H1 (cell line): ENCODE measurements around the gene AVPR2. TPM values are rescaled to one million over a fixed set of nuclear protein-coding genes. Genes with fewer than 3 reads are reported as not detected.
A peak's percentile ranks its signal among the peaks of the same experiment; 100 is the strongest.

Experiments used
- CTCF ChIA-PET: fragments of 300-600 bp; sonication (Branson Sonifier 250); formaldehyde crosslinking; loops from one replicate; lab custom pipeline; 2021; ENCODE audit not compliant: partially characterized antibody; lab: Charles Lee
- POLR2A ChIA-PET: fragments of 300-600 bp; sonication (Branson Sonifier 250); formaldehyde crosslinking; loops from one replicate; lab custom pipeline; 2021; ENCODE audit warnings: inconsistent platforms; ENCODE audit not compliant: partially characterized antibody; lab: Charles Lee
- DNase-seq, 2 experiments: peaks; one replicate each; pipeline versions ENCODE4 v3.0.0 to v3.0.0-alpha.2; 2010 to 2022; ENCODE audit warnings: low spot score in 2 of 2, low read depth in 1 of 2, mixed read lengths in 1 of 2
- FAIRE-seq: peaks from 2 replicates; lab custom pipeline; 2011; peaks lifted over from hg19 to GRCh38; lab: Jason Lieb, UNC
- H2AFZ ChIP-seq: 2 replicates; pipeline ENCODE4 v1.8.1; 2012; ENCODE audit warnings: low read length, inconsistent platforms
- H2AK5ac ChIP-seq: 2 replicates; pipeline ENCODE4 v1.6.1; 2013; ENCODE audit warnings: low read depth, low read length
- H2BK120ac ChIP-seq: replicated peaks from 2 replicates; pipeline ENCODE3; 2013; ENCODE audit warnings: low read depth, low read length, inconsistent platforms
- H2BK12ac ChIP-seq: 2 replicates; pipeline ENCODE4 v1.6.1; 2013; ENCODE audit warnings: low read depth, low read length
- H2BK15ac ChIP-seq: 2 replicates; pipeline ENCODE4 v1.6.1; 2013; ENCODE audit warnings: low read length
- H2BK20ac ChIP-seq: 2 replicates; pipeline ENCODE4 v1.6.1; 2013; ENCODE audit warnings: low read length
- H2BK5ac ChIP-seq: 2 replicates; pipeline ENCODE4 v1.6.1; 2013; ENCODE audit warnings: low read depth, low read length
- H3K14ac ChIP-seq: 2 replicates; pipeline ENCODE4 v1.6.1; 2013; ENCODE audit warnings: inconsistent platforms; ENCODE audit not compliant: insufficient read length
- H3K18ac ChIP-seq: 2 replicates; pipeline ENCODE4 v1.6.1; 2013; ENCODE audit warnings: low read length; ENCODE audit errors: extremely low read depth
- H3K23ac ChIP-seq: 2 replicates; pipeline ENCODE4 v1.6.1; 2013; ENCODE audit warnings: inconsistent platforms; ENCODE audit not compliant: insufficient read length
- H3K23me2 ChIP-seq: 2 replicates; pipeline ENCODE4 v1.6.1; 2013; ENCODE audit warnings: low read depth, low read length
- H3K27ac ChIP-seq: 2 replicates; pipeline ENCODE4 v1.6.1; 2011; ENCODE audit warnings: low read depth, low read length, inconsistent platforms
- H3K27me3 ChIP-seq, 4 experiments: replicated peaks in 1 of 4; 1 replicate in 1 of 4; 2 replicates in 3 of 4; pipeline versions ENCODE4 v1.6.1 to v1.8.1; 2011 to 2013; ENCODE audit warnings: low read length in 3 of 4, mild to moderate bottlenecking in 3 of 4, inconsistent platforms in 2 of 4, mixed read lengths in 2 of 4, moderate library complexity in 1 of 4; ENCODE audit not compliant: control insufficient read depth in 3 of 4, insufficient read depth in 3 of 4; ENCODE audit errors: extremely low read depth in 1 of 4
- H3K36me3 ChIP-seq, 4 experiments: 2 replicates each; pipeline versions ENCODE4 v1.6.1 to v1.8.1; 2011 to 2013; ENCODE audit warnings: mild to moderate bottlenecking in 4 of 4, low read length in 3 of 4, moderate library complexity in 2 of 4, control low read depth in 1 of 4, inconsistent platforms in 1 of 4; ENCODE audit not compliant: insufficient read depth in 4 of 4, control insufficient read depth in 2 of 4
- H3K4ac ChIP-seq: replicated peaks from 2 replicates; pipeline ENCODE3; 2013; ENCODE audit warnings: low read length, low read depth, mixed read lengths, inconsistent platforms; ENCODE audit not compliant: insufficient read length
- H3K4me1 ChIP-seq, 4 experiments: replicated peaks in 1 of 4; 1 replicate in 1 of 4; 2 replicates in 3 of 4; pipeline versions ENCODE4 v1.6.1 to v1.8.1; 2011 to 2013; ENCODE audit warnings: low read length in 3 of 4, inconsistent platforms in 2 of 4, mixed read lengths in 1 of 4; ENCODE audit not compliant: insufficient read depth in 4 of 4, control insufficient read depth in 3 of 4
- H3K4me2 ChIP-seq, 2 experiments: 2 replicates each; pipeline versions ENCODE4 v1.6.1 to v1.8.1; 2011 to 2013; ENCODE audit warnings: low read depth in 2 of 2, low read length in 2 of 2, control low read depth in 1 of 2, inconsistent platforms in 1 of 2, mild to moderate bottlenecking in 1 of 2; ENCODE audit not compliant: insufficient read depth in 1 of 2
- H3K4me3 ChIP-seq, 4 experiments: fragments of 200-600, 300-600 bp in 1 of 4; sonication (generic), shearing (Covaris generic), sonication (Bioruptor Twin) in 1 of 4; 2 replicates each; pipeline versions ENCODE4 v1.5.1 to v1.8.1; 2011 to 2016; ENCODE audit warnings: low read length in 4 of 4, low read depth in 3 of 4, control low read depth in 2 of 4, inconsistent platforms in 2 of 4, mild to moderate bottlenecking in 2 of 4, mixed read lengths in 1 of 4, moderate library complexity in 1 of 4; ENCODE audit not compliant: insufficient read depth in 2 of 4; ENCODE audit errors: extremely low read depth in 1 of 4
- H3K56ac ChIP-seq: replicated peaks from 2 replicates; pipeline ENCODE3; 2013; ENCODE audit warnings: low read depth, mild to moderate bottlenecking, mixed read lengths, low read length, inconsistent platforms; ENCODE audit not compliant: insufficient read length
- H3K79me1 ChIP-seq: 2 replicates; pipeline ENCODE4 v1.6.1; 2013; ENCODE audit warnings: low read depth, low read length, control low read depth
- H3K79me2 ChIP-seq, 2 experiments: 2 replicates each; pipeline versions ENCODE4 v1.6.1 to v1.8.1; 2012 to 2013; ENCODE audit warnings: low read length in 2 of 2, mild to moderate bottlenecking in 2 of 2, inconsistent platforms in 1 of 2; ENCODE audit not compliant: insufficient read depth in 2 of 2, control insufficient read depth in 1 of 2
- H3K9ac ChIP-seq, 4 experiments: replicated peaks in 1 of 4; 1 replicate in 1 of 4; 2 replicates in 3 of 4; pipeline versions ENCODE4 v1.6.1 to v1.8.1; 2011 to 2013; ENCODE audit warnings: low read depth in 3 of 4, low read length in 3 of 4, control low read depth in 2 of 4, mild to moderate bottlenecking in 2 of 4, moderate library complexity in 2 of 4, inconsistent platforms in 1 of 4; ENCODE audit errors: extremely low read depth in 1 of 4
- H3K9me3 ChIP-seq, 2 experiments: 2 replicates each; pipeline versions ENCODE4 v1.6.1 to v1.8.1; 2012 to 2013; ENCODE audit warnings: mild to moderate bottlenecking in 2 of 2, moderate library complexity in 2 of 2, control low read depth in 1 of 2, inconsistent platforms in 1 of 2, low read depth in 1 of 2, low read length in 1 of 2, mixed read lengths in 1 of 2; ENCODE audit not compliant: insufficient read depth in 2 of 2
- H4K20me1 ChIP-seq, 2 experiments: replicated peaks in 1 of 2; 2 replicates each; pipeline versions ENCODE3 to v1.8.1; 2011 to 2013; ENCODE audit warnings: inconsistent platforms in 2 of 2, low read length in 2 of 2, mild to moderate bottlenecking in 1 of 2; ENCODE audit not compliant: insufficient read depth in 2 of 2, control insufficient read depth in 1 of 2
- H4K5ac ChIP-seq: 2 replicates; pipeline ENCODE4 v1.6.1; 2013; ENCODE audit warnings: low read length, low read depth, mixed read lengths, inconsistent platforms; ENCODE audit not compliant: insufficient read length
- H4K8ac ChIP-seq: 2 replicates; pipeline ENCODE4 v1.8.0; 2013; ENCODE audit warnings: mild to moderate bottlenecking, moderate library complexity, low read length, inconsistent platforms; ENCODE audit not compliant: insufficient read depth; ENCODE audit errors: extremely low read depth
- H4K91ac ChIP-seq: replicated peaks from 2 replicates; pipeline ENCODE3; 2013; ENCODE audit warnings: low read length, mixed read lengths, inconsistent platforms; ENCODE audit not compliant: insufficient read length
- ATF2 ChIP-seq: IDR thresholded peaks from 2 replicates; pipeline ENCODE4 v1.6.1; 2012; ENCODE audit warnings: low read length, inconsistent platforms
- CTBP2 ChIP-seq: IDR thresholded peaks from 2 replicates; pipeline ENCODE4 v1.7.0; 2011; ENCODE audit warnings: borderline replicate concordance, mild to moderate bottlenecking, moderate library complexity, mixed read lengths, low read length; ENCODE audit not compliant: insufficient read depth, insufficient read length
- E2F6 ChIP-seq: IDR thresholded peaks from 2 replicates; pipeline ENCODE4 v1.6.1; 2012; ENCODE audit warnings: inconsistent platforms
- EP300 ChIP-seq, 2 experiments: IDR thresholded peaks; 1 replicate in 1 of 2; 2 replicates in 1 of 2; pipeline ENCODE4 v1.6.1; 2011 to 2012; ENCODE audit warnings: low read depth in 2 of 2, low read length in 2 of 2, mild to moderate bottlenecking in 2 of 2, borderline replicate concordance in 1 of 2, inconsistent platforms in 1 of 2, moderate library complexity in 1 of 2
- JUN ChIP-seq: IDR thresholded peaks from 2 replicates; pipeline ENCODE4 v1.6.1; 2011; ENCODE audit warnings: low read depth, mild to moderate bottlenecking, improper control_type of control experiment, low read length
- KDM4A ChIP-seq: IDR thresholded peaks from one replicate; pipeline ENCODE4 v1.7.1; 2012; ENCODE audit warnings: low read depth, mild to moderate bottlenecking, moderate library complexity, low read length, inconsistent platforms; ENCODE audit not compliant: severe bottlenecking
- MAFK ChIP-seq: IDR thresholded peaks from 2 replicates; pipeline ENCODE4 v1.6.1; 2012; ENCODE audit warnings: low read depth, mild to moderate bottlenecking, improper control_type of control experiment, low read length
- RXRA ChIP-seq: IDR thresholded peaks from 2 replicates; pipeline ENCODE4 v1.6.1; 2011; ENCODE audit warnings: low read depth, mild to moderate bottlenecking, low read length, moderate library complexity; ENCODE audit not compliant: insufficient read depth
- SIX5 ChIP-seq: IDR thresholded peaks from 2 replicates; pipeline ENCODE4 v1.6.1; 2011; ENCODE audit warnings: mild to moderate bottlenecking, low read depth, low read length
- TCF12 ChIP-seq: IDR thresholded peaks from 2 replicates; pipeline ENCODE4 v1.6.1; 2011; ENCODE audit warnings: low read depth, mild to moderate bottlenecking, low read length
- WGBS, 2 experiments: shearing (Covaris generic) in 1 of 2; methylation state at CpG; one replicate each; pipeline versions ENCODE4 v1.1.6 to v1.1.7; 2013 to 2015; ENCODE audit warnings: low lambda C conversion rate in 2 of 2, mixed read lengths in 2 of 2, inconsistent platforms in 1 of 2, low coverage in 1 of 2, missing lambda C conversion rate in 1 of 2; ENCODE audit not compliant: insufficient replicate concordance in 2 of 2, insufficient coverage in 1 of 2, insufficient read length in 1 of 2; ENCODE audit errors: extremely low coverage in 1 of 2, missing lambda C conversion rate in 1 of 2; 5-methylcytosine and 5-hydroxymethylcytosine counted together
- polyA plus RNA-seq, 7 experiments: library from polyadenylated mRNA; depleted of rRNA in 3 of 7; stranded (reverse) in 5 of 7; unstranded in 2 of 7; fragments of >200 nt in 5 of 7; fragments of 200-250 nt in 2 of 7; gene quantifications; 1 replicate in 5 of 7; 2 replicates in 1 of 7; 4 replicates in 1 of 7; pipeline versions ENCODE4 v1.2.1 to v1.2.3, GENCODE V29; 2011 to 2013; ENCODE audit warnings: missing spikeins in 2 of 7, mixed read lengths in 2 of 7
- total RNA-seq: library from RNA; stranded (reverse); fragmentation: NEBNext Ultra II Directional; extraction: Animal tissue kit (Norgen Biotek cat#: 25700); gene quantifications from 2 replicates; pipeline ENCODE4 v1.2.1, GENCODE V29; 2021

AVPR2 gene
- total and polyA plus RNA-seq, 2 of the 8 experiments (the other 6 are each of a cell fraction or from before 2014, with no cell fraction given) = 0.09 TPM; not detected in 1

GRCh38 chrX:153882086-153882498, 22.4 kb upstream of the AVPR2 start:
- Histone ChIP-seq H3K23ac (no peak overlapping the region), H4K20me1 (peaks cover 0 to 4% of the 10 kb centered on the region in 2 experiments), H4K5ac (no peak overlapping the region), H3K14ac (no peak overlapping the region), H2BK5ac (no peak overlapping the region), H3K9me3 (no peaks in the 10 kb centered on the region), H3K4ac (no peak overlapping the region), H4K8ac (no peak overlapping the region), H3K4me1 (peaks cover 4 to 52% (median 34%) of the 10 kb centered on the region in 4 experiments), H3K9ac (no peak overlapping the region), H3K4me3 (no peak overlapping the region), H2BK12ac (no peak overlapping the region), H3K27ac (no peak overlapping the region), H2BK120ac (peak overlapping the region; percentile 10), H4K91ac (no peak overlapping the region), H3K23me2 (peaks cover 8% of the 10 kb centered on the region; the same call in 1 of the 2 replicates), H3K27me3 (peaks cover 0 to 8% (median 0%) of the 10 kb centered on the region in 4 experiments; a peak in 2 of 7 replicates), H3K56ac (no peak overlapping the region), H2BK15ac (no peak overlapping the region), H2BK20ac (no peak overlapping the region), H2AK5ac (no peak overlapping the region), H3K18ac (no peak overlapping the region), H2AFZ (no peak overlapping the region), H3K4me2 (no peak overlapping the region), H3K79me2 (no peaks in the 10 kb centered on the region; a peak in 1 of 4 replicates), H3K79me1 (no peaks in the 10 kb centered on the region), H3K36me3 (no peaks in the 10 kb centered on the region)
- no peak for DNase-seq
- no peak for TF ChIP-seq KDM4A
- no peak for TF ChIP-seq JUN
- TF ChIP-seq ATF2 = no peak
- no peak for TF ChIP-seq SIX5
- no peak for TF ChIP-seq TCF12
- no peak for TF ChIP-seq EP300 (IDR thresholded peaks at IDR 0.05; ENCODE audit: borderline replicate concordance in 1 of 2, low read depth in 2 of 2, low read length in 2 of 2)
- no peak for TF ChIP-seq E2F6
- no peak for TF ChIP-seq CTBP2
- no peak for TF ChIP-seq MAFK
- no peak for TF ChIP-seq RXRA
- CTCF ChIA-PET = interaction anchor here (0.8 kb wide), 1 partner anchor 116 kb away, joined by 3 read pairs; no protein-coding TSS in a partner anchor
- POLR2A ChIA-PET = interaction anchor here (1.0 to 1.2 kb wide), 4 partner anchors 10 to 78 kb away, joined by 3 read pairs; no protein-coding TSS in a partner anchor
- WGBS, 2 experiments = 83% methylated on average over 1 of the region's 8 CpGs; no CpG with 5 or more reads in 1 of the 2 experiments
- no peak for FAIRE-seq
